HG02973 (cell line): ENCODE data around the gene ATG4B.

Source experiments
- ATAC-seq: cut with Tn5 transposase; IDR thresholded peaks from one replicate; pipeline ENCODE4 v1.9.1; 2021; ENCODE audit warnings: moderate library complexity; ENCODE audit not compliant: unreplicated experiment

ATG4B gene

DNA sequence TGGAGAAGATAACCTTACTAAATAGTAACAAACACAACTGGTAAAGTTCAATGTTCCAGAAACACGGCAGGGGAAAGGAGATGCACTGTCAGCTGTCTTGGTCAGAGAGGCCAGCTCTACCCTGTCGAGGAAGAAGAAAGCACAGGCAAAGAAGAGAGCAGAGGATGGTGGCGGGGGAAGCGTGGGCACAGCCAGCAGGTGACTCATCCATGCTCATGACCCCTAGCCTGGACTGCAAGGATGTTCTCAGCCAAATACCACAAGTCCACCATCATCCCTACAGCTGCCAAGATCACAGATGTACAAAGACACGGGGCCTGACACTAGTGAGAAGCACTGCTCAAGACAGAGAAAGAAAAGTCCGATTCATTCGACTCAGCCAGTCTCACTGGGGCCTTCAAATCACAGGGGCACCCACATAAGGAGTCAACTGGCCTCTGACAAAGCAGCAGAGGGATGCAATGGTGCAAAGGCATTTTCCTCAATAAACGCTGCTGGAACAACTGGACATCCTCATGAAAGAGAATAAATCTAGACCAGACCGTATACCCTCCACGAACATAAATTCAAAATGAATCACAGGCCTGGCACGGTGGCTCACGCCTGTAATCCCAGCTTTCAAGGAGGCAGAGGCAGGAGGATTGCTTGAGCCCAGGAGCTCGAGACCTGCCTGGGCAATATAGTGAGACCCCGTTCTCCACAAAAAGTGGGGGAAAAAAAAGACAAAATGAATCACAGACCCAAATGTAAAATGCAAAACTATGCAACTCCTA, 43.5 kb downstream of the ATG4B start:
- no peak for ATAC-seq

DNA sequence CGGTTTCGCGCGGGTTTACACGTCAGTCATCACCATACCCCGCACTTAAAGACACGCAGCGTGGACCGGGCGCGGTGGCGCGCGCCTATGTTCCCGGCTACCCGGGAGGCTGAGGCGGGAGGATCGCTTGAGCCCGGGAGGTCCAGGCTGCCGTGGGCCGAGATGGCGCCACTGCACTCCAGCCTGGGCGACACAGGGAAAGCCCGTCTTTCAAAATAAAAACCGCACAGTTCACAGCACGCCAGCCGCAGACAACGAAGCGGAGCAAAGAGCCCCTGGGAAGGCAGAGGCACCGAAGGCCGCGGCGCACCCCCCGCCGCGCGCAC, 48.8 kb downstream of the ATG4B start:
- peak; percentile 14 for ATAC-seq

DNA sequence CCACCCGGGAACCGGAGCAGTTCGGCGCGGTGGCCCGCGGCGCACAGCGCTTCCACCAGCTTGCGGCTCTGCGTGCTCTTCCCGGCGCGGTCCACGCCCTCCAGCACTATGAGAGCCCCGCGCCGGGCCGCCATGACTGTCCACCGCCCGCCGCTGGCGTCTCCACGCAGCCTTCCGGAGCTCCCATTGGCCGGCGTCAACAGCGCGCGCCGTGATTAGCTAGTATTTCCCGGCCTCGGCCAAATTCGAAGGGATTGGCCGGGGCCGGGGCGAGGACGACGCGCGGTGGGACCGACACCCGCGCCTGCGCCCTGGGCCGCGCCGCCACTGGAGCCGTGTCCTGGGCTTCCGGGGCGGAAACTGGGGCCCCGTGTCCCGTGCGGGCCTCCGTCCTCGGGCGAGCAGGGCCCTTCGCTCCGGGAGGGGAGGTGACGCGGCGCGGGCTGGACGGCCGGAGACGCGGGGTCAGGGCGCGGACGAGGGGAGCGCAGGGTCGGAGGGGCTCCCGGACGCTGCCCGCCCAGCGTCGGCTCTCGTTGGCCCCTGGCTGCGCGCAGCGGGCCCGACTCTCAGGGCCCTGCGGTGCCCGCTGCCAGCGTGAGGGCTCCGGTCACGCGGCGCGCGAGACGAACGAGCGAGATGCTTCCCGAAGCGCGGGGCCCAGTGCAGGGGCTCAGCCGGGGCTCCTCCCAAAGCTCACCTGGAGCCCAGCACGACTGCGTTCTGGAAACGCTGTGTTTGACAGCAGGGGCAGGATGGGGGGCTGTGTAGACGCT, 49.3 kb downstream of the ATG4B start, which contains the start of gene DTYMK:
DTYMK (minus strand) TSS at position 166 of the 776 bp plus-strand sequence; CDS start at position 134, 32 bp downstream.
- peak; percentile 89 for ATAC-seq

DNA sequence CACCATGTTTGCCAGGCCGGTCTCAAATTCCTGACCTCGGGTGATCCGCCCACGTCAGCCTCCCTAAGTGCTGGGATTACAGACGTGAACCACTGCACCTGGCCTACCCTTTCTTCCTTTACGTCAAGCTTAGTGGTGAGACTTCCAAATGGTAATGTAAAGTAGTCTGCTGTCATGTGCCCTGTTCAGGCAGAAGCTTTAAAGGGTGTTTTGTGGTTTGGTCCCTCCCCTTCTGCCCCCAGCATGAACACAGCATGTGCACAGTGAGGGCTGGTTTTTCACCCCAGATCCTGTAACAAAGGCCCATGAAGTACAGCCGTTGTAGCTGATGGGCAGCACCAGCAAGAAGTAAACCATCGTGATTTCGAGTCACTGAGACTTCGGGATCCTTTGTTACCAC, 51.8 kb downstream of the ATG4B start:
- no peak for ATAC-seq

- ATAC-seq = no peak
These were observed 52.8 kb downstream of the ATG4B start for GRCh38 chr2:241690202-241690717.

- no peak for ATAC-seq
These were observed 55.0 kb downstream of the ATG4B start for GRCh38 chr2:241692448-241692847.

DNA sequence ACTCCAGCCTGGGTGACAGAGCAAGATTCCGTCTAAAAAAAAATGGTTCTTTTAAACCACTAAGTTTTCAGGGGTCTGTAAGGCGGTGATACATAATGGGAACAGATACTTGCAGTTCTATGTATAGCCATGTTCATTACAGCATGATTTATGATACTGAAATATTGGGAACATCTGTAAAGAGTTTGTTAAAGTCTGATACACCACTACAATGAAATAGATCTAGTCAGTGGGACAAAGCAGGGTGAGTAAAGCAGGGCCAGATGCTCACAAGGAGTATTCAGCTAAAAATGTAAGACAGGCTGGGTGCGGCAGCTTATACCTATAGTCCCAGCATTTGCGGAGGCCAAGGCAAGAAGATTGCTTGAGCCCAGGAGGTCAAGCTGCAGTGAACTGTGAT, 58.2 kb downstream of the ATG4B start:
- no peak for ATAC-seq

GRCh38 chr2:241701149-241701398, 63.6 kb downstream of the ATG4B start:
- no peak for ATAC-seq

GRCh38 chr2:241701399-241702154, 64.1 kb downstream of the ATG4B start, which contains the start of gene ING5:
Gene ING5, plus strand, starts transcription at chr2:241702039. Its CDS starts 27 bp downstream, at chr2:241702066.
- ATAC-seq = peak; percentile 50

GRCh38 chr2:241702155-241703031, 64.9 kb downstream of the ATG4B start:
- ATAC-seq = peak; percentile 66

DNA sequence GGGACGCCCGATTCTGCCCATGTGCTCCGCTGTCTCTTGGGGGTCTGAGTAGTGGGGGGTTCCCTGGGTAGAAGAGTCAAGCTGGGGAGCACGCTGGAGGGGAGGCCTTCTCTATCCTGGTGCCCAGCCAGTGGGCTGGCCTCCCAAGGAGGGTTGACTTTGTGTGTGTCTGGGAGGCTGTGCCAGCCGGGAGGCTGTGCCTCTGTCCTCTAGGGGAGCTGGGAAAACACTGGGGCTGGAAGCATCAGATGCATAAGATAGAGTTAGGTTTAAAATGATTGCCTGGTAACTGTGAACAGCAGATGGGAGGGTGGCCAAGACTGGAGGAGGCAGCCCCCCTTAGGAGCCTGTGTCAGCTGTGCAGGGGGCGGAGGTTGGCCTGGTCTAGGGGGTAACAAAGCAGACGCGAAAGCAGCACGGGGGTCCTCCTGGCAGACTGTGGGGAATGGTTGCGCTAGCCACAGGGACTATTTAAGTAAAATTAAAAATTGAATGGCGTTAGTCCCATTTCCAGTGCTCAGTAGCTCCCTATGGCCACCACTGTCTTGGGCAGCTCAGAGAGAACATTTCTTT, 65.6 kb downstream of the ATG4B start:
- ATAC-seq = no peak

GRCh38 chr2:241706537-241706936, 69.0 kb downstream of the ATG4B start:
- ATAC-seq = no peak

DNA sequence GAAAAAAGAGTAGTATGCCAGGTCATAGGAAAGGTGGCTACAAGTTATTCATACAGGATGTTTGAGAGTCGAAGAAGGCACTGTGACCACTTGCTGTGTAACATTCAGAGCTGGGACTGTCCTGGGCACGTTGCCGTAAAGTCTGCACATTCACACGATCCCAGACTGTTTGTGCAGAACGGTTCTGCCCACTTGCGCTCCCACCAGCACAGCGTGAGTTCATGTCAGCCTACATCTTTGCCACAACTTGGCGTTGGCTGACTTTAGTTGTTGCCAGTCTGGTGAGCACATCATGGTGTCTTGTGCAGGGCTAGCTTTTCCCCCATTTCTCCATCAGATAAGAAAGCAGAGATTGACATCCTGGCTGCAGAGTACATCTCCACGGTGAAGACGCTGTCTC, 71.4 kb downstream of the ATG4B start:
- ATAC-seq = no peak

DNA sequence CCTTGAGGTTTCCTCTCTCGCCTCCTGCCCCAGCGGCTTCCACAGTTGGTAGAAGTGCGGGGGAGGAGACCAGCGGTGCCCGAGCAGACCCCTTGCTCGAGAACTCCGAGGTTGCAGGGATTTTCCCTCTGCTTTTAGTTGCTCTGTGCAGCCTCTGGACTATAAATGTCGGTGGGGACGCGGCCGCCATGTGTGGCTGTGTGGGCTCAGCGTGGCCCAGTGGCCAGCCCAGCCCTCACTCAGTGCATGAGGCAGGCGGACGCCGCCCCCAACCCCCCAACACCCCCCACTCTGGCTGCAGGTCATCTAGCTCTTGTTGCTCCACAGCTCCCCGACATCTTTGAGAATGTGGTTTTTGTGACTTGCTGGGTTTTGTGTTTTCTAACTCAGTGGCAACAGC, 81.6 kb downstream of the ATG4B start:
- no peak for ATAC-seq

GRCh38 chr2:241720099-241720498, 82.6 kb downstream of the ATG4B start:
- ATAC-seq = no peak

GRCh38 chr2:241720560-241720959, 83.1 kb downstream of the ATG4B start:
- no peak for ATAC-seq

DNA sequence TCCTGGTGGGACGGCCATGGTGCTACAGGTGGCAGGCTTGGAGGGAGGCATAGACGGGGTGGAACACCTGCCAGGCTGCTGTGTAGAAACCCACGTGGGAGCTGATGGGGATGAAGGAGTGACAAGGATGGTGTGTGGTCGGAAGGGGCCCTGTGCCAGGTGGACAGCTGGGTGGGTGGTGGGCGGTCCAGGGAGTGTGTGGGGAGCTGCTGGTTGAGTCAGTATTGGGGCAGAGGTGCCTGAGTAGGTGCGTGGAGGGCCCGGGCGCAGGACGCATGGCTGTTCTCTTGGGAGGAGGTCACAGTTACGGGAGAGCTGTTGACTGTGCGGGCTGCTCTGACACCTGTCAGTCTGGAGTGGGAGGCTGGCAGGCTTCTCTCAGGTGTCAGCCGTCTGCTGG, 84.4 kb downstream of the ATG4B start:
- no peak for ATAC-seq

- ATAC-seq = no peak
These were observed 85.5 kb downstream of the ATG4B start for GRCh38 chr2:241722896-241723454.
